ENCODE results near the gene USP6.
"Not testable (repeated sequence)": the region's sequence is repeated elsewhere in the genome, so short reads cannot be mapped to it uniquely, and the experiment has no call there.

The USP6 gene

GRCh38 chr17:5135131-5135712 lies 19.4 kb downstream of the USP6 start:
- not testable (repeated sequence) for DNase-seq (ENCODE audit: low spot score)

DNA sequence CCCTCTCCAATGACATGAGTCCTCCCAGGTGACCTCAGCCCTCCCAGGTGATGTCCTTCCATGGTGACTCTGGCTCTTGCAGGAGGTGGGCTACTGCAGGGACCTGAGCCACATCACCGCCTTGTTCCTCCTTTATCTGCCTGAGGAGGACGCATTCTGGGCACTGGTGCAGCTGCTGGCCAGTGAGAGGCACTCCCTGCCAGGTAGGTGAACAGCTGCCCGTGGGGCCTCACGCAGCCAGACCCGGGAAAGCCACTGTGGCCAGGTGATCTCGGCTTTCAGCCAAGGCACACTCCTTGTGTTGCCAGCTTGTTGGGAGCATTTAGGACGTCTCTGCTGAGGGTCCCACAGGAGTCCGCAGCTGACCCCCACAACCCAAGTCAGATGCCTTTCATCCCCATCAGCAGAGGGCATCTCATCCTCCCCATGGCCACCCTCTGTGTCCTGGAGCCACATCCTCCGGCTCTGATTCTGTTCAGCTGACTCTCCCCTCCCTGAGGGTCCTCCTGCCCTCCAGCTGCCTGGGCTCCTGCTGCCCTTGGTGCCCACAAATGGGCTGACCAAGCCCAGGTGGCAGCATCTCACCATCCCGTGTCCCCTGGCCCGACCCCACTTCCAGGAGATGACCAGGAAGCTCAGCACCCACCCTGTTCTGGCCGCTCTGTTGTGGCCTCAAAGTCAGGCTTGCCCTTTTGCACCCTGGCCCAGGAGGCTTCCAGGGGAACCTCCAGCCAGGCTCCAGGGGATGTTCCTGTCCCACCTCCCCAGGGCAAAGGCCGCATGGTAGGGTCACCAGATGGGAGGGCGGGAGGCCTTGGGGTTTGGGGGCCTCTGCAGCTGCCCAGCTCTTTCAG lies 20.1 kb downstream of the USP6 start:
- no peak for DNase-seq (ENCODE audit: low spot score)

DNA sequence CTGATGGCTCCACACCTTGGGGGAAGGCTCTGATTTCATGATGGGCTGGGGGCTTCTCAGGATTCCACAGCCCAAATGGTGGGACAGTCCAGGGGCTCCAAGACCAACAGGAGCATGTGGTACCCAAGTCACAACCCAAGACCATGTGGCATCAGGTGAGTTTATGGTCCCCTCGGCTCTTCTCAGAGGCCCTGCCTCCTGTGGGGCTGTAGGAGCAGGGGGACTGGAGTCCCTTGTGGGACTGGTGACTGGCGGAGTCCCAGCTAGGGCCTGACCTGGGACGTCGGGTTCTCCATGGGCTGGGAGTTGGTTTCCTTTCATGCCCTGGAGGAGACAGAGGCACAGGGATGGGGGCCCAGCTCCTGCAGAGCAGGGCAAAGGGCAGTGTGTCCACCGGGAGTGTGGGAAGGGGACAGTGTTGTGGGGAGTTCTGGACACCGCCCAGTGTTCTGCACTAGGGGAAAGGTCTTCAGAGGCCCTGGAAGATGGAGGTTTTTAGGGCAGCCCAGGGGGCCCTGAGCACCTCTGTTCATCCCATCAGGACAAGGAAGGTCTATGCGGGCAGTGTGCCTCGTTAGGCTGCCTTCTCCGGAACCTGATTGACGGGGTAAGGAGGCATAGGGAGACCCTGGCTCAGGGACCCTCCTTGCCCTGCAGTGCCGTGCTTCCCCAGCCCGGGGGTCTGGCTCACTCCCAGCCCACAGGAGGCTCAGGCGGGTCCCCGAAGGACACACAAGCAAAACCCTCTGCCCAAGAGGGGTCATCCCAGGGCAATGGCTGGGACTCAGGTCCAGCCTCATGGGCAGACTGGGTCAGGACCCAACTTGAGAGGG lies 21.0 kb downstream of the USP6 start:
- DNase-seq (ENCODE audit: low spot score) = not testable (repeated sequence)

DNA sequence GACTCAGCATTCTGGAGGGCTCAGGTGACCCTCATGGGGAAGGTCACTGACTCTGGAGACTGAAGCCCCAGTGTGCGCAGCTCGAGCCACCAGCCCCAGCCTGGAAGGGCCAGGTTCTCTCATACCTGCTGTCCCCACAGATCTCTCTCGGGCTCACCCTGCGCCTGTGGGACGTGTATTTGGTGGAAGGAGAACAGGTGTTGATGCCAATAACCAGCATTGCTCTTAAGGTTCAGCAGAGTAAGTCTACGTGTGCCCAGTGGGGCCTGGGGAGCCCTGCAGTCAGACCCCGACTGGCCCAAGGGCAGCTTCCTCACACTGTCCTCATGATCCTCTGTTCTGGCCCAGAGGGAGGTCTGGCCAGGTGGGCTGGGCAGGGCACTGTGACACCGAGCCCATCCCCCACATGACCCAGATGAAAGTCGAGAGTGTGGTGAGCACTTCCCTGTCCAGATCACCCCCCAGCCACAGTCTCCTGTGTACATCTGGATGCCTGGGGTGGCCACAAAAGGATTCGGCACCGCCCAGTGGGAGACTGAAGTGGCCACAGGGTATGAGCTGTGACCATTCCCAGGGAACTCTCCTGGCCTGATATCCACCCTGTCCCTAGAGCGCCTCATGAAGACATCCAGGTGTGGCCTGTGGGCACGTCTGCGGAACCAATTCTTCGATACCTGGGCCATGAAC lies 21.8 kb downstream of the USP6 start:
- DNase-seq (ENCODE audit: low spot score) = not testable (repeated sequence)

GRCh38 chr17:5138198-5138544 lies 22.3 kb downstream of the USP6 start:
- not testable (repeated sequence) for DNase-seq (ENCODE audit: low spot score)

DNA sequence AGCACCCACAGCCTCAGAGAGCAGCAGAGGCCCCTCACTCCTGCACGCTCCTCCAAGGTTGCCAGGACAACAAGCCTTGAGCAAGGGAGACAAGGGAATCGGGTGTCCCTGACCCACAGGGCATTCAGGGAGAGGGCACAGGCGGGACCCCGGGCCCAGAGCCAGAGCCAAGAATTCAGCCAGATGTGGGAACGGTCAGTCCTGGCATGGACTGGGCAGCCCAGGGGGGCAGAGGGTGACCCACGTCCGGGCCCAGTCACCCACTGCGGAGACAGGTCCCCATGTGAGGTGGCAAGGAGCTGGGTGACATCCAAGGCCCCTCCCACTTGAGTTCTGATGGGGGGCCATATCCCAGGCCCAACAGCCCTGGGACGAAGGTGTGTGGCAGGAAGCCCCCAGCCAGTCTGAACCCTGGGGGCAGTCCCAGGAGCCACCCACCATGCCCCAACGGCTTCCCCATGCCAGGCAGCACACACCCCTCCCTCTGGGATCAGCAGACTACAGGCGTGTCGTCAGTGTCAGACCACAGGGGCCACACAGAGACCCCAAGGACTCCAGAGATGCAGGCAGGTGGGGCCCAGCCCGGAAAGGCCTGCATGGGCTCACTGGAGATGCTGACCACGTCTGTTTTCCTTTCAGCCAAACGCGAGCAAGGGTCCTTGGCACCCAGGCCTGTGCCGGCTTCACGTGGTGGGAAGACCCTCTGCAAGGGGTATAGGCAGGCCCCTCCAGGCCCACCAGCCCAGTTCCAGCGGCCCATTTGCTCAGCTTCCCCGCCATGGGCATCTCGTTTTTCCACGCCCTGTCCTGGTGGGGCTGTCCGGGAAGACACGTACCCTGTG lies 23.0 kb downstream of the USP6 start:
- DNase-seq (ENCODE audit: low spot score) = no peak

DNA sequence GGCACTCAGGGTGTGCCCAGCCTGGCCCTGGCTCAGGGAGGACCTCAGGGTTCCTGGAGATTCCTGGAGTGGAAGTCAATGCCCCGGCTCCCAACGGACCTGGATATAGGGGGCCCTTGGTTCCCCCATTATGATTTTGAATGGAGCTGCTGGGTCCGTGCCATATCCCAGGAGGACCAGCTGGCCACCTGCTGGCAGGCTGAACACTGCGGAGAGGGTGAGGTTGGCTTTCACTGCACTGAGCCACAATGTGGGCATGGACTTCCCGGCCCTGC lies 23.6 kb downstream of the USP6 start:
- DNase-seq (ENCODE audit: low spot score) = no peak

DNA sequence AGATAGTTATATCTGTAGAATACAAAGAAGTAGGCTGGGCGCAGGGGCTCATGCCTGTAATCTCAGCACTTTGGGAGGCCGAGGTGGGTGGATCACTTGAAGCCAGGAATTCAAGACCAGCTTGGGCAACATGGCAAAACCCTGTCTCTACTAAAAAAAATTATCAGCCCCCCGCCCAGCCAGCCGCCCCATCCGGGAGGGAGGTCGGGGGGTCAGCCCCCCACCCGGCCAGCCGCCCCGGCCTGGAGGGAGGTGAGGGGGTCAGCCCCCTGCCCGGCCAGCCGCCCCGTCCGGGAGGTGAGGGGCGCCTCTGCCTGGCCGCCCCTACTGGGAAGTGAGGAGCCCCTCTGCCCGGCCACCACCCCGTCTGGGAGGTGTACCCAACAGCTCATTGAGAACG lies 27.0 kb downstream of the USP6 start:
- not testable (repeated sequence) for DNase-seq (ENCODE audit: low spot score)

GRCh38 chr17:5146122-5146521 lies 30.3 kb downstream of the USP6 start:
- not testable (repeated sequence) for DNase-seq (ENCODE audit: low spot score)

GRCh38 chr17:5160702-5161101 lies 44.9 kb downstream of the USP6 start:
- not testable (repeated sequence) for DNase-seq (ENCODE audit: low spot score)

- DNase-seq (ENCODE audit: low spot score) = not testable (repeated sequence)
These were observed 46.0 kb downstream of the USP6 start for GRCh38 chr17:5161793-5162192.

DNA sequence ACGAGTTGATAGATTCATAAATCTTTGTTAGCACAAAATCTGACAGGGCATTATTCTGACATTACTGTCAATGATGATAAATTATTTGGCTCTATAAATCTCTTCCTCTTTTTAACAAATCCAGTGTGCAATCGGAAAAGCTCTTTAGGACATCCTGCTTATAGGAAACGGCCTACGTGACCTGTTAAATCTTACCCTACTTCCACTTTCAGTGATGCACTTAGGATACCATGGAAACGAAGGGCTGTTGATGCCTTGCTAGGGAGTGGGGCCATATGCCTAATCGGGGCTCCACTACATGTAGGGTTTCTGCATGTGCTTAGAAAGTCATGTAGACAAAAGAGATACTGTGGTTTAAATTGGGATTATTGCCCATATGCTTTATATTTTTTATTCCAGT lies 48.6 kb downstream of the USP6 start:
- no peak for DNase-seq (ENCODE audit: low spot score)

DNA sequence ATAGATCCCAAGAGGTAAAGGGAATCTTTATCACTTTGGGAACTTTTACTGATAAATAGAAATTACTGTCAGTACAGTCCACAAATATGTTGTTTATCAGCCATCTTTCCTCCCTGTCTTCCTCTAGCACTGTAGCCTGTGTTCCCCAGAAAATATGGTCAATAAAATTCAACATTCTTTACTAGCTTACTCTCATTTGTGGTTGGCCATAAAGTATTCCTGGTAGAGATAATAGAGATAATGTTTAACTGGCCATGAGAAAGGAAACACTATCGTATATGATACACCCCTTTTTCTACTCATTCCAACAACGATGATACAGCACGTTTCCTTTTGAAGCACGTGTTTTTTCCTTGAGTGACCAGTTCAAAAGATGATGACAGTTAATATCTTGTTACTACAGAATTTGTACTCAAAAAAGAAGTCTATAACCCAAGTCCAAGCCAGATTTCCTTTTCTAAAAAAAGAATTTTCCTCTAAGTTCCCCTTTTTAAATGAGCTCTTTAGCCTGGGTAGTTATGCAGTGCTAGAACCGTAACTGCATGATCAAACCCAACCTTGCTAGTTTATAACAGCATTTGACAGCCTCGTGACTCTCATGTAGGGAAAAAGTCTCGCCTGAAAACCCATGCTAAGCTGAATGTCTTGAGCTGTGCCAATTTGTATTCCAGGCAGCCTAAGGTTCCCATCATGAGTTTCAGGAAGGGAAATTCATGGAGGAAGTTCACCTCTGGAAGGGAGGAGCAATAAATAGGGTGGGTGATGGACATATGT lies 50.1 kb downstream of the USP6 start:
- not testable (repeated sequence) for DNase-seq (ENCODE audit: low spot score)

- DNase-seq (ENCODE audit: low spot score) = not testable (repeated sequence)
These were observed 59.2 kb downstream of the USP6 start for GRCh38 chr17:5175027-5175426.

DNA sequence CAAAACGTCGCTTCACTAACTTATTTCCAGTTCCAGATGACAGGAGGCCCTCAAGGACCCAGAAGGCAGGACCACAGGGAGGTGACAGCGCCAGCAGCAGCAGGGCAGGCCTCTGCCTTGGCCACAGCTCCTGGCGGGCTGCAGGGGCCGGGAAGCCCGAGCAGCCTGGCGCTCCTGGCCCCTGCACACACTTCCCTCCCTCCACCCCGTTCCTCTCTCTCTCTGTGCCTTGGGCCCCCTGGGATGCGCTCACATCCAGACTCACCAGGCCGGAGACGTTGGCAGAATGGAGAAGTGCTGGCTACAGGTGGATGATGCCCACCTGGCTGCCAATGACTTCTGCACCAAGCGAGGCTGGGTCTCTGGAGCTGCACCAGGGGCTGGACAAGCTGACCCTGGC lies 63.2 kb downstream of the USP6 start:
- no peak for DNase-seq (ENCODE audit: low spot score)

DNA sequence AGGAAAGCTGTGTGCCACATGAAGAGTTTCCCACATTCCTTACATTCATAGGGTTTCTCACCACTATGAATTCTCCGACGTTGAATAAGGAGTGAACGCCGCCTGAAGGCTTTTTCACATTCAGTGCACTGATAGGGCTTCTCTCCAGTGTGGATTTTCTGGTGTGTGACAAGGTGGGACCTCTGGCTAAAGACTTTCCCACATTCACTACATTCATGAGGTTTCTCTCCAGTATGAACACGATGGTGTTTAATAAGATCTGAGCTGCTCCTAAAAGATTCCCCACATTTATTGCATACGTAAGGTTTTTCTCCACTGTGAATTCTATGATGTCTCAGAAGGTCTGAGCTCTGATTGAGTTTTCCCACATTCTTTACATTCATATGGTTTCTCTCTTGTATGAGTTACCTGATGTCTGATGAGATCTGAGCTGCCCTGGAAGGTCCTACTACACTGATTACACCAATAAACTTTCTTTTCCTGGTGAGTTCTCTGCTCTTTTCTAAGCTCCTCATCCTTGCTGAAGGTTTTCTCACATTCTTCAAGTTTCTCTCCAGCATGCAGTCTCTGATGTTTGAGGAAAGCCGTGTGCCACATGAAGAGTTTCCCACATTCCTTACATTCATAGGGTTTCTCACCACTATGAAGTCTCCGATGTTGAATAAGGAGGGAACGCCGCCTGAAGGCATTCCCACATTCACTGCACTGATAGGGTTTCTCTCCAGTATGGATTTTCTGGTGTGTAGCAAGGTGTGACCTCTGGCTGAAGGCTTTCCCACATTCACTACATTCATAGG lies 65.9 kb downstream of the USP6 start:
- no peak for DNase-seq (ENCODE audit: low spot score)

GRCh38 chr17:5182597-5183409 lies 67.0 kb downstream of the USP6 start:
- DNase-seq (ENCODE audit: low spot score) = no peak

GRCh38 chr17:5183410-5183793 lies 67.6 kb downstream of the USP6 start:
- no peak for DNase-seq (ENCODE audit: low spot score)

DNA sequence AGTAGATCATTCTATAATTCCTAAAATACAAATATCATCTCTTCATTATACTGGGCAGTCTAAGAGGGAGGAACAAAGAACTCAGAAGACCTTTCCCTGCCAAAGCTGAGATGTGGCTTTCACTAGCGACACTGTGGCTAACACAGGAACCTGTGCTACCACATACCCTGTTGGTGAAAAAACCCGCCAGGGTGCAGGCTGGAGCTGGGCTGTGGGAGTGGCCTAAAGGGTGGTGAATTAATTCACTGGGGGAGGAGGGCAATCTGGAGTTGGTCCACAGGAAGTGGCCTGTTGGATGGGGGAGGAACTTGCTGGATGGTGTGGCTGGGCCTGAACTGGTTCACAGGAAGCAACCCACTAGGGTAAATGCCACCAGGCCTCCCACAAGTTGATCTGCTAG lies 68.5 kb downstream of the USP6 start:
- DNase-seq (ENCODE audit: low spot score) = no peak
